Trophoblast cell (in vitro differentiated cells and primary cell): ENCODE results near the gene SCMH1. TPM values are rescaled to one million over a fixed set of nuclear protein-coding genes. Genes with fewer than 3 reads are reported as not detected.

ENCODE experiments used
- DNase-seq, 2 donors: peaks; one replicate each; pipeline ENCODE4 v3.0.0-alpha.2; 2016
- H2AFZ ChIP-seq: 2 replicates; pipeline ENCODE4 v1.6.1; 2013; ENCODE audit warnings: low read length, moderate library complexity, mild to moderate bottlenecking; ENCODE audit not compliant: insufficient read depth, poor library complexity
- H2AK5ac ChIP-seq: 2 replicates; pipeline ENCODE4 v1.6.1; 2013; ENCODE audit warnings: mild to moderate bottlenecking, low read length
- H2BK120ac ChIP-seq: 2 replicates; pipeline ENCODE4 v1.6.1; 2013; ENCODE audit warnings: low read length, mild to moderate bottlenecking, moderate library complexity; ENCODE audit not compliant: insufficient read depth, poor library complexity
- H2BK12ac ChIP-seq: 2 replicates; pipeline ENCODE4 v1.6.1; 2013; ENCODE audit warnings: mild to moderate bottlenecking, low read length, moderate library complexity
- H2BK5ac ChIP-seq: 2 replicates; pipeline ENCODE4 v1.6.1; 2013; ENCODE audit warnings: low read length, low read depth, moderate library complexity, mild to moderate bottlenecking; ENCODE audit not compliant: poor library complexity
- H3K14ac ChIP-seq: 2 replicates; pipeline ENCODE4 v1.6.1; 2013; ENCODE audit warnings: mild to moderate bottlenecking, low read length
- H3K18ac ChIP-seq: 2 replicates; pipeline ENCODE4 v1.6.1; 2013; ENCODE audit warnings: mild to moderate bottlenecking, low read length
- H3K23ac ChIP-seq: 2 replicates; pipeline ENCODE4 v1.6.1; 2013; ENCODE audit warnings: low read length
- H3K27ac ChIP-seq: 2 replicates; pipeline ENCODE4 v1.5.1; 2013; ENCODE audit warnings: low read depth, mild to moderate bottlenecking, inconsistent platforms, low read length, moderate library complexity
- H3K27me3 ChIP-seq: 2 replicates; pipeline ENCODE4 v1.6.1; 2013; ENCODE audit warnings: inconsistent platforms, mild to moderate bottlenecking, low read length, moderate library complexity; ENCODE audit not compliant: insufficient read depth
- H3K36me3 ChIP-seq, 2 experiments: 1 replicate in 1 of 2; 2 replicates in 1 of 2; pipeline ENCODE4 v1.6.1; 2013; ENCODE audit warnings: low read length in 2 of 2, mild to moderate bottlenecking in 2 of 2, moderate library complexity in 1 of 2; ENCODE audit not compliant: insufficient read depth in 2 of 2, control insufficient read depth in 1 of 2
- H3K4ac ChIP-seq: 2 replicates; pipeline ENCODE4 v1.6.1; 2013; ENCODE audit warnings: low read depth, mild to moderate bottlenecking, low read length, moderate library complexity
- H3K4me1 ChIP-seq, 2 experiments: 1 replicate in 1 of 2; 2 replicates in 1 of 2; pipeline ENCODE4 v1.6.1; 2013; ENCODE audit warnings: low read length in 2 of 2, mild to moderate bottlenecking in 2 of 2, moderate library complexity in 1 of 2; ENCODE audit not compliant: insufficient read depth in 2 of 2, control insufficient read depth in 1 of 2
- H3K4me2 ChIP-seq: 2 replicates; pipeline ENCODE4 v1.6.1; 2013; ENCODE audit warnings: inconsistent platforms, mild to moderate bottlenecking, low read length, moderate library complexity
- H3K4me3 ChIP-seq: 2 replicates; pipeline ENCODE4 v1.5.1; 2013; ENCODE audit warnings: mild to moderate bottlenecking, low read depth, low read length, inconsistent platforms
- H3K79me1 ChIP-seq: one replicate; pipeline ENCODE4 v1.6.1; 2013; ENCODE audit warnings: low read length
- H3K79me2 ChIP-seq: 2 replicates; pipeline ENCODE4 v1.6.1; 2013; ENCODE audit warnings: low read length, mild to moderate bottlenecking; ENCODE audit not compliant: control insufficient read depth, insufficient read depth, poor library complexity
- H3K9ac ChIP-seq: 2 replicates; pipeline ENCODE4 v1.6.1; 2013; ENCODE audit warnings: mild to moderate bottlenecking, low read length
- H3K9me3 ChIP-seq: 2 replicates; pipeline ENCODE4 v1.6.1; 2013; ENCODE audit warnings: low read depth, mild to moderate bottlenecking, control low read depth, inconsistent platforms, low read length; ENCODE audit not compliant: insufficient read depth
- H4K12ac ChIP-seq: 2 replicates; pipeline ENCODE4 v1.6.1; 2013; ENCODE audit warnings: low read depth, mild to moderate bottlenecking, low read length, moderate library complexity
- H4K8ac ChIP-seq: 2 replicates; pipeline ENCODE4 v1.6.1; 2013; ENCODE audit warnings: low read depth, mild to moderate bottlenecking, low read length, moderate library complexity
- H4K91ac ChIP-seq: one replicate; pipeline ENCODE4 v1.6.1; 2013; ENCODE audit warnings: low read depth, mild to moderate bottlenecking, low read length, moderate library complexity
- WGBS: extraction: QIAGEN DNeasy Blood & Tissue Kit; methylation state at CpG from one replicate; pipeline ENCODE4 v1.1.7; 2013; ENCODE audit warnings: missing lambda C conversion rate; ENCODE audit not compliant: insufficient read length, insufficient coverage; ENCODE audit errors: extremely low coverage; 5-methylcytosine and 5-hydroxymethylcytosine counted together
- polyA plus RNA-seq: library from polyadenylated mRNA; stranded (reverse); fragments of 200-250 nt; gene quantifications from 2 replicates; pipeline ENCODE4 v1.2.3, GENCODE V29; 2013

SCMH1 gene
- 22.7 and 23.4 TPM in 2 replicates for polyA plus RNA-seq

DNA sequence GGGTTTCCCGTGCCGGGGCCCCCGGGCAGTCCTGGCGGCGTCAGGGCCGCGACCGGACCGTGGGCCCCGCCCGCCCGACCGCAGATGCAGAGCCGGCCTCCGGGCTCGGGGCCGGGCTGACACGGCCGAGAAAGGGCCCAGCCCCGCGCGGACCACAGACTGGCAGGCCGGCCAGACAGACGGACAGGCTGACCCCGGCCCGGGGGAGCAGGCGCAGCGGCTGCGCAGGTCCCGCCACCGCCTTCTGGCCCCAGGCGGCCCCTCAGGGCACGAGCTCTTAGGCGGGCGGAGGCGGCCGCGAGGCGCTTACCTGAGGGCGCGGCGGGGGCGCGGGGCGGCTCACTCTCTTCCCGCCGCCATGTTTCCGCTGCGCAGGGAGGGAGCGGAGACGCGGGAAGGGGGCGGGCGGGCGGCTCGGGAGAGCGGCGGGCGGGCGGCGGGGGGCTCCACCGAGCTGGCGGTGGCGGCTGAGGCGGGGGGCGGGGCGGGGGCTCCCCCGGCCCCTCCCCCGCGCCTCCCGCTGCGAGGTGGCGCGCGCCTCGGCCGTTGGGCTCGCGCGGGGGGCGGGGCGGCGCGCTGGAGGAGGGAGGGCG is at the start of gene SCMH1:
SCMH1 (minus strand) TSS at position 558 of the 593 bp plus-strand sequence. CDS start 56,173 bp downstream, outside the sequence.
- peak within 1 kb of the TSS; percentile 89 for H3K4me2 ChIP-seq
- peak; percentile 74 to 89 for DNase-seq
- H4K8ac ChIP-seq = peak within 1 kb of the TSS; percentile 80
- peaks cover 12 to 27% of the 10 kb centered on the region in 2 experiments for H3K4me1 ChIP-seq
- H4K91ac ChIP-seq = peak within 1 kb of the TSS; percentile 85
- H2BK12ac ChIP-seq = peak within 1 kb of the TSS; percentile 38
- peak within 1 kb of the TSS; percentile 91 for H3K18ac ChIP-seq
- peak within 1 kb of the TSS; percentile 90 for H2BK120ac ChIP-seq
- peak within 1 kb of the TSS; percentile 78 for H2BK5ac ChIP-seq
- peak within 1 kb of the TSS; percentile 83 for H3K9ac ChIP-seq
- peak within 1 kb of the TSS; percentile 93 for H3K27ac ChIP-seq
- peaks cover 18% of the 10 kb centered on the region for H3K79me1 ChIP-seq
- peak within 1 kb of the TSS; percentile 91 for H3K4me3 ChIP-seq
- H3K14ac ChIP-seq = peak within 1 kb of the TSS; percentile 90
- peaks cover 12% of the 10 kb centered on the region for H3K79me2 ChIP-seq
- H2AK5ac ChIP-seq = peak within 1 kb of the TSS; percentile 70
- no peak within 1 kb of the TSS for H3K23ac ChIP-seq
- no CpG with 5 or more reads among the region's 85 CpGs for WGBS
- no peaks in the 10 kb centered on the region for H3K27me3 ChIP-seq
- H3K9me3 ChIP-seq = no peaks in the 10 kb centered on the region
- no peaks in the 10 kb centered on the region for H3K36me3 ChIP-seq
- H4K12ac ChIP-seq = peak within 1 kb of the TSS; percentile 84
- H2AFZ ChIP-seq = peak within 1 kb of the TSS; percentile 87
- H3K4ac ChIP-seq = peak within 1 kb of the TSS; percentile 73

DNA sequence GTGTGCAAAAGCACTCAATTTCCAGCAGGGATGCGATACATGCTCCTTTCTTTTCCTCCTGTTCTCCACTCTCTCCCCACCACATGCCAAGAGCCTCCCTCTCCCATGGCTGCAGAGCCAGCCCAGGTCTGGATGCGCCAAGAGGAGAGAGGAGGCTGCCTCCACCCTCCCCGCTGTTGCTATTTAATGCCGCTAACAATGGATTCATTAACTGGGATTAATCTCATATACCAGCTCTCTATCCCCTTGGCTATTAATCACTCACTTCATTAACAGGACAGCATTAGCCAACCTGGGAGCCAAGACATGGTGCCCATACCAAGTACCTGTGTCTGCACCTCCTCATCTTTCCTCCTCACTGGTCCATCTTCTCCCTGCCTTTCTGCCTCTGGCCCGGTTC is 49.1 kb upstream of the SCMH1 start:
- DNase-seq = no peak
- no peaks in the 10 kb centered on the region for H3K36me3 ChIP-seq
- no CpG with 5 or more reads among the region's 5 CpGs for WGBS

DNA sequence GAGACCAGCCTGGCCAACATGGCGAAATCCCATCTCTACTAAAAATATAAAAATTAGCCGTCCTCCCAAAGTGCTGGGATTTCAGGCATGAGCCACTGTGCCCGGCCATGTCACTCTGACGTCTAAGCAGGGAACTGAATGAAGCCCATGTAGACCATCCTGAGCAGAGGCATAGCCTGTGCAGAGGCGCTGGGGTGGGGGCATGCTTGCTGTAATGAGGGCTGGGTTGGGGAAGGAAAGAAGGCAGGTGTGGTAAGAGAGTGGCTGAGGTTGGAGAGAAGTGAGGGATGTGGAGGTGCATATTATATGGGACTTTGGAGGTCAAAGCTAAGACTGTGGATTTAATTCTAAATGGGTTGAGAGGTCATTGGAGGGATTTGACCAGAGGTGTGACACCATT is 47.1 kb upstream of the SCMH1 start:
- no peak for DNase-seq
- Histone ChIP-seq H3K23ac (no peak overlapping the region), H3K18ac (no peak overlapping the region), H3K9me3 (no peaks in the 10 kb centered on the region), H2BK5ac (no peak overlapping the region), H3K79me1 (no peaks in the 10 kb centered on the region), H3K4me2 (no peak overlapping the region), H4K8ac (no peak overlapping the region), H2AFZ (no peak overlapping the region), H3K36me3 (no peaks in the 10 kb centered on the region), H3K14ac (no peak overlapping the region), H3K9ac (no peak overlapping the region), H3K4me3 (no peak overlapping the region), H2BK120ac (no peak overlapping the region), H4K91ac (no peak overlapping the region), H2AK5ac (no peak overlapping the region), H3K4me1 (no peaks in the 10 kb centered on the region), H3K79me2 (no peaks in the 10 kb centered on the region), H3K27ac (no peak overlapping the region), H3K27me3 (no peaks in the 10 kb centered on the region), H2BK12ac (no peak overlapping the region), H3K4ac (no peak overlapping the region), H4K12ac (no peak overlapping the region)
- WGBS = no CpG with 5 or more reads among the region's 5 CpGs

More for the DNA sequence above, 49.1 kb upstream of the SCMH1 start:
- Histone ChIP-seq H2AFZ (no peak overlapping the region), H3K79me2 (no peaks in the 10 kb centered on the region), H3K4me2 (no peak overlapping the region), H2BK12ac (no peak overlapping the region), H3K4me3 (no peak overlapping the region), H3K79me1 (no peaks in the 10 kb centered on the region), H4K91ac (no peak overlapping the region), H3K23ac (no peak overlapping the region), H3K27me3 (no peaks in the 10 kb centered on the region), H2AK5ac (no peak overlapping the region), H3K4ac (no peak overlapping the region), H3K9ac (no peak overlapping the region), H2BK5ac (no peak overlapping the region), H3K14ac (no peak overlapping the region), H3K9me3 (no peaks in the 10 kb centered on the region), H4K12ac (no peak overlapping the region), H2BK120ac (no peak overlapping the region), H3K18ac (no peak overlapping the region), H3K27ac (no peak overlapping the region), H4K8ac (no peak overlapping the region), H3K4me1 (no peaks in the 10 kb centered on the region)

DNA sequence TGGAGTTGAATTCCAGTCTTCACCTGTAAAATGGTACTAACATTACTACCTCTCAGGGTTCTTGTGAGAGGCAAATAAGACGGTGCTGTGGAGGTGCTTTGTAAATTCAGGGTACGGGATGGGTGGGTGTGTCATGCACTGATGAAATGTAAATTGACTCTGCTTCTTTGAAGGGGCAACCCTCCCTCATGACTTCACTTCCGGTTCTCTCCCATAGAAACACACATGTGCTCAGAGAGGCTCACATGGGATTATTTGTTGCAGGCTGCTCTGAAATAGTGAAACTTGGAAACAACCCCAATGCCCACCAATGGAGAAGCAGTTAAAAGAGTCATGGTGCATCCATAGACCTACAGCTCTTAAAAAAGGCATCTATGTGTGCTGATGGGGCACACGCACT is 44.9 kb upstream of the SCMH1 start:
- Histone ChIP-seq H3K4me2 (no peak overlapping the region), H2BK5ac (no peak overlapping the region), H3K23ac (no peak overlapping the region), H4K8ac (no peak overlapping the region), H3K9me3 (no peaks in the 10 kb centered on the region), H4K12ac (no peak overlapping the region), H3K36me3 (no peaks in the 10 kb centered on the region), H3K14ac (no peak overlapping the region), H3K18ac (no peak overlapping the region), H3K4ac (no peak overlapping the region), H4K91ac (no peak overlapping the region), H3K4me3 (no peak overlapping the region), H3K27ac (no peak overlapping the region), H3K9ac (no peak overlapping the region), H2BK120ac (no peak overlapping the region), H2AK5ac (no peak overlapping the region), H3K79me1 (no peaks in the 10 kb centered on the region), H3K79me2 (no peaks in the 10 kb centered on the region), H3K27me3 (no peaks in the 10 kb centered on the region), H2AFZ (no peak overlapping the region), H3K4me1 (no peaks in the 10 kb centered on the region), H2BK12ac (no peak overlapping the region)
- no CpG with 5 or more reads among the region's 4 CpGs for WGBS
- no peak for DNase-seq
